Amniotic epithelial cell (primary cell): Measurements from ENCODE around the gene DPP10.
"Not testable (repeated sequence)": the region's sequence is repeated elsewhere in the genome, so short reads cannot be mapped to it uniquely, and the experiment has no call there.

Experiments
- DNase-seq: peaks from one replicate; pipeline ENCODE4 v3.0.0-alpha.2; 2010; ENCODE audit warnings: low read depth

DPP10 gene

GRCh38 chr2:114442510-114442909 is at the start of gene DPP10:
Gene DPP10 (plus strand): TSS chr2:114442641.
- no peak for DNase-seq

DNA sequence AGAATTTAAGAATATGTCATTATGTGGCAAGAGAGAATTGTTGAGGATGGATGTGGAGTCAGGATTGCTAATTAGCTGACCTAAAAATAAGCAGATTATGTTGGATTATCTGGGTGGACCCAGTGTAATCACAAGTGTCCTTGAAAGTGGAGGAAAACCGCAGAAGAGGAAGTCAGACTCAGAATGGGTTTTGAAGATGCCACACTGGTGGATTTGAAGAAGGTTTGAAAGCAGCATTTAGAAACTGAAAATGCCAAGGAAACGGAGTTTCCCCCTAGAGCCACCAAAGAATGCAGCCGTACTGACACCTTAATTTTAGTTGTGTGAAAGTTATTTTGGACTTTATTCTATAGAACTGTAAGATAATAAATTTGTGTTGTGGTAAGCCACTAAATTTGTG is 41.6 kb upstream of the DPP10 start:
- DNase-seq, result no peak

DNA sequence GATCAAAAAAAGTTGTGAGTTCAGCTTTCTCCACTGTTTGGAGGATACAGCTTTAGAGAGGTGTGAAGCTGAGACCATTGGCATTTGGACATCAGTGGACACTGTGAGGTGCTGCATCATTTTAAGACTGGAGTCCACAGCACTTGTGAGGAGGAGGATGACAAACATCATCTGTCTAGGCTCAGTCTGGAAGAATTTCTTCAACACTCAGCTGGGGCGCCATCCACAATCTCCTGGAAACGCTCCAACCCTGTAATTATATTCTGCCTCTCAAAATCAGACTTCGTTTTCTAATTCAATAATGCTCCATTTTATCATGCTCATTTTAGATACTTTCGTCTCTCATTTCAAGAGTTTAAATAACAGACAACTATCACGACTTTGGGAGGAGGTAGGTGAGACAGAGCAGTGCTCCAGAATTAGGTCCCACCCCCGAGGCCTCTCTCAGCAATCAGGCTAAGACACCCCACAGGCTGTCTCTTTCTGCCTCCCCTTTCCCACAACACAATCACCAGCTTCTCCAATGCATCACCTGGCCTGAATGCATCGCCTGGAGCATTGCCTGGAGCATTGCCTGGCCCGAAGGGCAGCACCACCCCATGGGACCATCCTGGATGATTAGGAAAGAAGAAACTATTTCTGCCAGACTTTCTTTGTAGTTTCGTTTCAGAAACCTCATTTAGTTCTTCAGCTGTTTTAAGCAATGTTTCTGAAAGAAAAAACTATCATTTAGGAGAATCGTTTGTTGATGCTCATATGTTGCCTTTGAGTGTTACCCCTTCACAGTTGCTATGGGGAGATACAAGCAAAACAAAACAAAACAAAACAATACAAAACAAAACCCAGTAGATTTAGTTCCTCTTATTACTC is 37.0 kb upstream of the DPP10 start:
- DNase-seq, result no peak

- DNase-seq, result no peak
Measured at GRCh38 chr2:114406347-114406746, 36.1 kb upstream of the DPP10 start.

DNA sequence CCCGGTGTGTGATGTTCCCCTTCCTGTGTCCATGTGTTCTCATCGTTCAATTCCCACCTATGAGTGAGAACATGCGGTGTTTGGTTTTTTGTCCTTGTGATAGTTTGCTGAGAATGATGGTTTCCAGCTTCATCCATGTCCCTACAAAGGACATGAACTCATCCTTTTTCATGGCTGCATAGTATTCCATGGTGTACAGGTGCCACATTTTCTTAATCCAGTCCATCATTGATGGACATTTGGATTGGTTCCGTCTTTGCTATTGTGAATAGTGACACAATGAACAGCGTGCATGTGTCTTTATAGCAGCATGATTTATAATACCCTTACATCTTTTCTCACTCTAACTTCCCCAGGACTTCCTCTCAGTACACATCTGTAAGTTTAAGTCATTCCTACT is 35.1 kb upstream of the DPP10 start:
- DNase-seq, result not testable (repeated sequence)

DNA sequence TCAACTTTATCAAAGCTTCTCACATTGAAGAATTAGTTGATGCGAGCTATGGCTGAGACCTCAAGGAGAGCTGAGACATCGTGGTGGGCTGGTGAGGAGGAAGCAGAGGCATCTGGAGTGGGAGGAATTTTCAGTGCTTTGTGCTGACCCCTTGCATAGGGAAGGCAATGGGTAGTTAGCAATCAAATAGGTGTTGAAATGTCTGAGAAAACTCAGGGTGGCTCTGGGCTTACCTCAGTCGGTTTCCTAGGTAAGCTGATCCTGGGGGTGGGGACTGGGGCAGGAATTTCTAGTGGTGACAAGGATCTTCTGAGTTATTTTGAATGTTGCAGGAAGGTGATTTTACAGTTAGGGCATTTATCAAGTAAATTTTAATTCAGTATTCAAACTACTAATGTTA is 20.7 kb upstream of the DPP10 start:
- no peak for DNase-seq

- DNase-seq, result no peak
Measured at GRCh38 chr2:114424699-114425098, 17.7 kb upstream of the DPP10 start.

GRCh38 chr2:114426756-114427155 is 15.7 kb upstream of the DPP10 start:
- no peak for DNase-seq

DNA sequence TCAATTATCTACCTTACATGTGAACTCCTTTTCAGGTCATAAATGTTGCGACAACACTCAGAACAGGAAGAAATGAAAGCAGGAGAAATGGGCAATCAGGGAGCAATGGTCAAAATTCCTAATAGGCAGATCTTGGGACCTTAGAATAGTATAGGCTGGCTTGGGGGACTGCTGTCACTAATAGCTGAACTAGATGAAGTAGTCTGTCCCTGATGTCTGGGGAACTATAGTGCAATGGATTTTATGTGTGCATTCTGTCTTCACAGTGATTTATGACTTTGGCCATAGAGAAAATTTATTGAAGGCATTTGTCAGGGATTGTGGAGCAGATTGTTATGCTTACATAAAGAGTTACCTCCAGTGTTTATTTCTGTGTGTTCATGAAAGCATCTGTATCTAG is 6.1 kb upstream of the DPP10 start:
- DNase-seq, result no peak

DNA sequence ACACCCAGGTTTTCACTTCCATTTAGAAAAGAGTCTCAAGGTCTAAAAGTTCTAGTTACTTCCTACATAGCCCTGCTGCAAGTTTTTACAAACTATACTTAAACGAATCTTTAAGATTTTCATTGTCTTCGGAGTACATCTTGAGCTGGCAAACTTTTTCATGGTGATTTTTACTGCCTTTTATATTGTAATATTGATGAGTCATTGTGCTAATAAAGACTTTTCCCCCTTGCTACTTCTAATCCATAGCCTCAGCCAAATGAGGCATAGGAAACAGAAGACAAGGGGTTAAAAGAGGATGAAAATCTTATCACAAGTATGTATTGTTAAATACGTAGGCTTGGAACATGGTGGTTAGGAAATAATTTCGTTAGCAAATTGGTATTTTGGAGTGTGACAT is 4.1 kb downstream of the DPP10 start:
- no peak for DNase-seq

DNA sequence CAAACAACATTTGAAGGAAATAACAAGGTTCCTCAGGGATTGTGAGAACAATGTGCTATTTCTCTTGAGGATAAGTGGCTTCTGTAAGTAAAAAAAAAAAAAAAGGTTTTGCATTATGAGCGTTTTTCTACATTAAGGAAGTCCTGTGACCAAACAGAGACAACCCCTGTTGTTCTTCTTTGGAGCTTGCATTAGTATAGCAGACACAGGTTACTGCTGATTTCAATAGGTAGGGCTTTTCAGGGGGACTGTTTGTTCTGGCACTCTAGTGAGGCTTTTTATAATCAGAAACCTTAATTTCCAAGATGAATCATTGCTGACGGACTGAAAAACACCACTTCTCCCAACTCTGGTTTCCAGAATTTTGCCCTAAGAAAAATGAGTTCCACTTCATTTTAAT is 8.2 kb downstream of the DPP10 start:
- no peak for DNase-seq

- DNase-seq, result no peak
Measured at GRCh38 chr2:114456566-114456965, 14.1 kb downstream of the DPP10 start.

DNA sequence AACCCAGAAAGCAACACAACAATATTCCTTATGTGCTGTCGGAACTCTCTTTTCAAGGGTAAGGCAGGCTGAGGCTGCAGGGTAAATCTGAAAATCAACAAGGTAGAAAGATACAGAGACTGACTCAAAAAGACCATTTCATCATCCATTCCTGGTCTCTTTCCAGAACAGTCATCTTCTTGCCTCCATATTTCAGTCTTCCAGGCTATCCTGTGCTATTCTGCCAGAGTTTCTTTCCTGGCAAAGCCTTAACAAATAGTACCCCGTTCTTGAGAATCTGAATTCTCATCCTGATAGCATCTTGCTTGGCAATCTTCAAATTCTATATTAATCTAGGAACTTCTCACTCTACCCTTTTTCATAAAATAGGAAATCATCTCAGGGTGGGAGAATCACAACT is 15.5 kb downstream of the DPP10 start:
- no peak for DNase-seq

DNA sequence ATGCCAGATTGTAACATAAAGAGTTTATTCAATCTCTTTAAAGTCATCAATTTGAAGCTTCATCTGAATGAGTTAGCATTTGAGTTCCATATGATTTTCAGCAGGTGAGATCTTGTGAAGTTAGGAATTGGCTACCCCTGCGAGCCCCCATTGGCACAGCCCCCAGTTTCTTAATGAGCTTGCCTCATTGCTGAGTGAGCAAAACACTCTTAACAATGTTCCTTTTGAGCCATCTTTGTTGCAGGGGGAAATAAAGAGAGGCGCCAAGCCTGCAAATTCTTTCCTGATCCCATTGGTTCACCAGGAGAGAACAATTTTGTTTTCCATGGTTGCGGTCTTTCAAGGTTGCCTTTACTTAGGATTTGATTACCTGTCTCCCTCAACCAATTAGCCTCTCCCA is 18.7 kb downstream of the DPP10 start:
- DNase-seq, result no peak

GRCh38 chr2:114464961-114465706 is 22.7 kb downstream of the DPP10 start:
- no peak for DNase-seq

DNA sequence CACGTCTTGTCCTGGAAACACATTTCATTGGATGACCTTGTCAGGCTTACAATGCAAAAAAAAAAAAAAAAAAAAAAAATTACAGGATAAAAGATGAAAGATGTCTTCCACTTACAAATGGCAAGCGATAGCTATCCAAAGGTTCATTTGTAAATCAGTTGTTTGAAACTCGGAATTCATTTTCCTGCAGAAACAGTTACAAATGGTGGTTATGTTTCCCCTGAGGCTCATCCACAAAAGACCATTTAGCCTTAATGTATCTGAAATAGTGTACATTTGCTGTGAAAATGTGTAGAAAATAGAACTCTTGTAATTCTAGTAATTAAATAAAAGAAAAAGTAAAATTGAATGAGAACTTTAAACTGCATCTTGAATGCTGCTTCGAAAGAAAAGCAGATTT is 25.9 kb downstream of the DPP10 start:
- DNase-seq, result no peak

- no peak for DNase-seq
Measured at GRCh38 chr2:114472246-114472645, 29.8 kb downstream of the DPP10 start.

DNA sequence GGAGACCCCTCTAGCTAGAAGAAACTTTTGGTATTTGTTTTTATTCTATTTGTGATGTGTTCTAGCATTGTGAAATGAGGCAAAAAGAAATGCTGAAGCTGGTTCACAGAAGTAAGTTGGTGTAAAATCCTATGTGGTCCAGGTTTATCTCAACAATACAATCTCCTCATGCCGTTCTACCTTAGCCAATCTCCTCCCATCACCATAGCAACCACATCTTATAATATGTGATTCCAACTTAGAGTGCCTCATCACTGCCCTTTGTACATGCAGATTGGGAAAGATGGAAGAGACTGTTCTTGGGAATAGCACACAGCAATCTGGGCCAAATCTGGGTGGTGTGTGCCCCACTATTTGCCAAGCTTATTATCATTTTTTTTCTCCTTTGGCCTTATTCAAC is 30.3 kb downstream of the DPP10 start:
- DNase-seq, result no peak

- DNase-seq, result no peak
Measured at GRCh38 chr2:114488841-114489530, 46.5 kb downstream of the DPP10 start.

DNA sequence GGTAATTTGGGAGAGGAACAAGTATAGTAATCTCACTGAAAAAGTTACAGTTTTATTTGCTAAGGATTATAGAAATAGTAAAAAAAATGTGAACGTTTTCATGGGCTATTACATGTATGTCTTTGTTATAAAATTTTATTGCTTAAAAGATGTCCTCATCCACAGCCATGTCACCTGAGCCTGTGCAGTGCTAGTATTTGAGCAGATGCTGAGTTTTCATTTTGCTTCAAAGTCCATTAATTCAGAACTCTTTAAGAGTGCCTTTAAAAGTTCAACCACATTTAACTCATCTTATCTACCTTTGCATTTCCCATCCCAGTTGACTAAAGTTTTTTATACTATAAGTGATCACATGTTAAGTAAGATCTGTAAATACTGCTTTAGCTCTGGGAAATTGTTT is 52.6 kb downstream of the DPP10 start:
- no peak for DNase-seq

GRCh38 chr2:114496959-114497358 is 54.5 kb downstream of the DPP10 start:
- DNase-seq, result no peak

GRCh38 chr2:114499101-114499500 is 56.7 kb downstream of the DPP10 start:
- DNase-seq, result no peak

- no peak for DNase-seq
Measured at GRCh38 chr2:114507744-114508143, 65.3 kb downstream of the DPP10 start.
